H1 (cell line): ENCODE measurements around the gene PI4KA. TPM values are rescaled to one million over a fixed set of nuclear protein-coding genes. Genes with fewer than 3 reads are reported as not detected.

Source experiments
- CTCF ChIA-PET: fragments of 300-600 bp; sonication (Branson Sonifier 250); formaldehyde crosslinking; loops from one replicate; lab custom pipeline; 2021; ENCODE audit not compliant: partially characterized antibody; lab: Charles Lee
- POLR2A ChIA-PET: fragments of 300-600 bp; sonication (Branson Sonifier 250); formaldehyde crosslinking; loops from one replicate; lab custom pipeline; 2021; ENCODE audit warnings: inconsistent platforms; ENCODE audit not compliant: partially characterized antibody; lab: Charles Lee
- DNase-seq, 2 experiments: peaks; one replicate each; pipeline versions ENCODE4 v3.0.0 to v3.0.0-alpha.2; 2010 to 2022; ENCODE audit warnings: low spot score in 2 of 2, low read depth in 1 of 2, mixed read lengths in 1 of 2
- FAIRE-seq: peaks from 2 replicates; lab custom pipeline; 2011; peaks lifted over from hg19 to GRCh38; lab: Jason Lieb, UNC
- H2AFZ ChIP-seq: 2 replicates; pipeline ENCODE4 v1.8.1; 2012; ENCODE audit warnings: low read length, inconsistent platforms
- H2AK5ac ChIP-seq: 2 replicates; pipeline ENCODE4 v1.6.1; 2013; ENCODE audit warnings: low read depth, low read length
- H2BK120ac ChIP-seq: replicated peaks from 2 replicates; pipeline ENCODE3; 2013; ENCODE audit warnings: low read depth, low read length, inconsistent platforms
- H2BK12ac ChIP-seq: 2 replicates; pipeline ENCODE4 v1.6.1; 2013; ENCODE audit warnings: low read depth, low read length
- H2BK15ac ChIP-seq: 2 replicates; pipeline ENCODE4 v1.6.1; 2013; ENCODE audit warnings: low read length
- H2BK20ac ChIP-seq: 2 replicates; pipeline ENCODE4 v1.6.1; 2013; ENCODE audit warnings: low read length
- H2BK5ac ChIP-seq: 2 replicates; pipeline ENCODE4 v1.6.1; 2013; ENCODE audit warnings: low read depth, low read length
- H3K14ac ChIP-seq: 2 replicates; pipeline ENCODE4 v1.6.1; 2013; ENCODE audit warnings: inconsistent platforms; ENCODE audit not compliant: insufficient read length
- H3K18ac ChIP-seq: 2 replicates; pipeline ENCODE4 v1.6.1; 2013; ENCODE audit warnings: low read length; ENCODE audit errors: extremely low read depth
- H3K23ac ChIP-seq: 2 replicates; pipeline ENCODE4 v1.6.1; 2013; ENCODE audit warnings: inconsistent platforms; ENCODE audit not compliant: insufficient read length
- H3K23me2 ChIP-seq: 2 replicates; pipeline ENCODE4 v1.6.1; 2013; ENCODE audit warnings: low read depth, low read length
- H3K27ac ChIP-seq: 2 replicates; pipeline ENCODE4 v1.6.1; 2011; ENCODE audit warnings: low read depth, low read length, inconsistent platforms
- H3K27me3 ChIP-seq, 4 experiments: replicated peaks in 1 of 4; 1 replicate in 1 of 4; 2 replicates in 3 of 4; pipeline versions ENCODE4 v1.6.1 to v1.8.1; 2011 to 2013; ENCODE audit warnings: low read length in 3 of 4, mild to moderate bottlenecking in 3 of 4, inconsistent platforms in 2 of 4, mixed read lengths in 2 of 4, moderate library complexity in 1 of 4; ENCODE audit not compliant: control insufficient read depth in 3 of 4, insufficient read depth in 3 of 4; ENCODE audit errors: extremely low read depth in 1 of 4
- H3K36me3 ChIP-seq, 4 experiments: 2 replicates each; pipeline versions ENCODE4 v1.6.1 to v1.8.1; 2011 to 2013; ENCODE audit warnings: mild to moderate bottlenecking in 4 of 4, low read length in 3 of 4, moderate library complexity in 2 of 4, control low read depth in 1 of 4, inconsistent platforms in 1 of 4; ENCODE audit not compliant: insufficient read depth in 4 of 4, control insufficient read depth in 2 of 4
- H3K4ac ChIP-seq: replicated peaks from 2 replicates; pipeline ENCODE3; 2013; ENCODE audit warnings: low read length, low read depth, mixed read lengths, inconsistent platforms; ENCODE audit not compliant: insufficient read length
- H3K4me1 ChIP-seq, 4 experiments: replicated peaks in 1 of 4; 1 replicate in 1 of 4; 2 replicates in 3 of 4; pipeline versions ENCODE4 v1.6.1 to v1.8.1; 2011 to 2013; ENCODE audit warnings: low read length in 3 of 4, inconsistent platforms in 2 of 4, mixed read lengths in 1 of 4; ENCODE audit not compliant: insufficient read depth in 4 of 4, control insufficient read depth in 3 of 4
- H3K4me2 ChIP-seq, 2 experiments: 2 replicates each; pipeline versions ENCODE4 v1.6.1 to v1.8.1; 2011 to 2013; ENCODE audit warnings: low read depth in 2 of 2, low read length in 2 of 2, control low read depth in 1 of 2, inconsistent platforms in 1 of 2, mild to moderate bottlenecking in 1 of 2; ENCODE audit not compliant: insufficient read depth in 1 of 2
- H3K4me3 ChIP-seq, 4 experiments: fragments of 200-600, 300-600 bp in 1 of 4; sonication (generic), shearing (Covaris generic), sonication (Bioruptor Twin) in 1 of 4; 2 replicates each; pipeline versions ENCODE4 v1.5.1 to v1.8.1; 2011 to 2016; ENCODE audit warnings: low read length in 4 of 4, low read depth in 3 of 4, control low read depth in 2 of 4, inconsistent platforms in 2 of 4, mild to moderate bottlenecking in 2 of 4, mixed read lengths in 1 of 4, moderate library complexity in 1 of 4; ENCODE audit not compliant: insufficient read depth in 2 of 4; ENCODE audit errors: extremely low read depth in 1 of 4
- H3K56ac ChIP-seq: replicated peaks from 2 replicates; pipeline ENCODE3; 2013; ENCODE audit warnings: low read depth, mild to moderate bottlenecking, mixed read lengths, low read length, inconsistent platforms; ENCODE audit not compliant: insufficient read length
- H3K79me1 ChIP-seq: 2 replicates; pipeline ENCODE4 v1.6.1; 2013; ENCODE audit warnings: low read depth, low read length, control low read depth
- H3K79me2 ChIP-seq, 2 experiments: 2 replicates each; pipeline versions ENCODE4 v1.6.1 to v1.8.1; 2012 to 2013; ENCODE audit warnings: low read length in 2 of 2, mild to moderate bottlenecking in 2 of 2, inconsistent platforms in 1 of 2; ENCODE audit not compliant: insufficient read depth in 2 of 2, control insufficient read depth in 1 of 2
- H3K9ac ChIP-seq, 4 experiments: replicated peaks in 1 of 4; 1 replicate in 1 of 4; 2 replicates in 3 of 4; pipeline versions ENCODE4 v1.6.1 to v1.8.1; 2011 to 2013; ENCODE audit warnings: low read depth in 3 of 4, low read length in 3 of 4, control low read depth in 2 of 4, mild to moderate bottlenecking in 2 of 4, moderate library complexity in 2 of 4, inconsistent platforms in 1 of 4; ENCODE audit errors: extremely low read depth in 1 of 4
- H3K9me3 ChIP-seq, 2 experiments: 2 replicates each; pipeline versions ENCODE4 v1.6.1 to v1.8.1; 2012 to 2013; ENCODE audit warnings: mild to moderate bottlenecking in 2 of 2, moderate library complexity in 2 of 2, control low read depth in 1 of 2, inconsistent platforms in 1 of 2, low read depth in 1 of 2, low read length in 1 of 2, mixed read lengths in 1 of 2; ENCODE audit not compliant: insufficient read depth in 2 of 2
- H4K20me1 ChIP-seq, 2 experiments: replicated peaks in 1 of 2; 2 replicates each; pipeline versions ENCODE3 to v1.8.1; 2011 to 2013; ENCODE audit warnings: inconsistent platforms in 2 of 2, low read length in 2 of 2, mild to moderate bottlenecking in 1 of 2; ENCODE audit not compliant: insufficient read depth in 2 of 2, control insufficient read depth in 1 of 2
- H4K5ac ChIP-seq: 2 replicates; pipeline ENCODE4 v1.6.1; 2013; ENCODE audit warnings: low read length, low read depth, mixed read lengths, inconsistent platforms; ENCODE audit not compliant: insufficient read length
- H4K8ac ChIP-seq: 2 replicates; pipeline ENCODE4 v1.8.0; 2013; ENCODE audit warnings: mild to moderate bottlenecking, moderate library complexity, low read length, inconsistent platforms; ENCODE audit not compliant: insufficient read depth; ENCODE audit errors: extremely low read depth
- H4K91ac ChIP-seq: replicated peaks from 2 replicates; pipeline ENCODE3; 2013; ENCODE audit warnings: low read length, mixed read lengths, inconsistent platforms; ENCODE audit not compliant: insufficient read length
- EGR1 ChIP-seq: IDR thresholded peaks from 2 replicates; pipeline ENCODE4 v1.6.1; 2011; ENCODE audit warnings: low read depth, low read length, borderline replicate concordance
- EZH2 ChIP-seq: fragments of 200-600 bp; sonication (generic); IDR thresholded peaks from 2 replicates; pipeline ENCODE4 v1.7.1; 2012; ENCODE audit warnings: low read depth, mild to moderate bottlenecking, moderate library complexity, low read length, inconsistent platforms; ENCODE audit not compliant: severe bottlenecking
- HDAC6 ChIP-seq: IDR thresholded peaks from one replicate; pipeline ENCODE4 v1.7.1; 2012; ENCODE audit warnings: low read depth, mild to moderate bottlenecking, inconsistent platforms, low read length, moderate library complexity
- POLR2A ChIP-seq, 2 experiments: IDR thresholded peaks; 1 replicate in 1 of 2; 2 replicates in 1 of 2; pipeline ENCODE4 v1.6.1; 2011; ENCODE audit warnings: low read depth in 2 of 2, low read length in 2 of 2, mild to moderate bottlenecking in 2 of 2; ENCODE audit errors: control extremely low read depth in 1 of 2
- TBP ChIP-seq: IDR thresholded peaks from 2 replicates; pipeline ENCODE4 v1.6.1; 2011; ENCODE audit warnings: low read depth, low read length, improper control_type of control experiment
- YY1 ChIP-seq: IDR thresholded peaks from 2 replicates; pipeline ENCODE4 v1.6.1; 2011; ENCODE audit warnings: low read depth, mild to moderate bottlenecking, low read length
- WGBS, 2 experiments: shearing (Covaris generic) in 1 of 2; methylation state at CpG; one replicate each; pipeline versions ENCODE4 v1.1.6 to v1.1.7; 2013 to 2015; ENCODE audit warnings: low lambda C conversion rate in 2 of 2, mixed read lengths in 2 of 2, inconsistent platforms in 1 of 2, low coverage in 1 of 2, missing lambda C conversion rate in 1 of 2; ENCODE audit not compliant: insufficient replicate concordance in 2 of 2, insufficient coverage in 1 of 2, insufficient read length in 1 of 2; ENCODE audit errors: extremely low coverage in 1 of 2, missing lambda C conversion rate in 1 of 2; 5-methylcytosine and 5-hydroxymethylcytosine counted together
- polyA plus RNA-seq, 7 experiments: library from polyadenylated mRNA; depleted of rRNA in 3 of 7; stranded (reverse) in 5 of 7; unstranded in 2 of 7; fragments of >200 nt in 5 of 7; fragments of 200-250 nt in 2 of 7; gene quantifications; 1 replicate in 5 of 7; 2 replicates in 1 of 7; 4 replicates in 1 of 7; pipeline versions ENCODE4 v1.2.1 to v1.2.3, GENCODE V29; 2011 to 2013; ENCODE audit warnings: missing spikeins in 2 of 7, mixed read lengths in 2 of 7
- total RNA-seq: library from RNA; stranded (reverse); fragmentation: NEBNext Ultra II Directional; extraction: Animal tissue kit (Norgen Biotek cat#: 25700); gene quantifications from 2 replicates; pipeline ENCODE4 v1.2.1, GENCODE V29; 2021

Gene PI4KA
- total and polyA plus RNA-seq, 2 of the 8 experiments (the other 6 are each of a cell fraction or from before 2014, with no cell fraction given), result 22.5 to 37.7 TPM

GRCh38 chr22:20814221-20814808 lies 44.3 kb downstream of the PI4KA start:
- Histone ChIP-seq H3K4me3 (no peak overlapping the region), H3K79me1 (no peaks in the 10 kb centered on the region), H3K23ac (no peak overlapping the region), H3K23me2 (no peaks in the 10 kb centered on the region), H2AK5ac (no peak overlapping the region), H4K5ac (no peak overlapping the region), H2BK12ac (no peak overlapping the region), H4K8ac (no peak overlapping the region), H3K56ac (no peak overlapping the region), H3K18ac (no peak overlapping the region), H2BK15ac (no peak overlapping the region), H3K4me1 (no peaks in the 10 kb centered on the region), H2AFZ (no peak overlapping the region), H3K36me3 (peaks cover 0 to 5% (median 1%) of the 10 kb centered on the region in 4 experiments; a peak in 4 of 8 replicates), H3K14ac (no peak overlapping the region), H3K27me3 (no peaks in the 10 kb centered on the region), H3K9ac (no peak overlapping the region), H3K27ac (no peak overlapping the region), H3K4ac (no peak overlapping the region), H2BK5ac (no peak overlapping the region), H4K20me1 (no peaks in the 10 kb centered on the region)
- ChIA-PET CTCF (interaction anchor here (1.1 to 4.3 kb wide), 3 partner anchors 8 to 33 kb away, joined by 3 to 17 read pairs (median 4); no protein-coding TSS in a partner anchor), POLR2A (interaction anchor here (1.0 kb wide), 1 partner anchor 31 kb away, joined by 3 read pairs; no protein-coding TSS in a partner anchor)
- no peak for FAIRE-seq
- TF ChIP-seq EZH2 (no peak), YY1 (no peak), EGR1 (no peak), HDAC6 (no peak), POLR2A (IDR thresholded peaks at IDR 0.05; ENCODE audit: control extremely low read depth in 1 of 2, low read depth in 2 of 2, low read length in 2 of 2) (no peak), TBP (no peak)
- TF ChIP-seq, all 59 proteins: peak for 0
- H2BK20ac ChIP-seq, result no peak overlapping the region
- H3K9me3 ChIP-seq, result no peaks in the 10 kb centered on the region
- 89 to 100% methylated on average over 1 to 5 of the region's 5 CpGs for WGBS, 2 experiments
- H2BK120ac ChIP-seq, result no peak overlapping the region
- no peak for DNase-seq
- H3K79me2 ChIP-seq, result no peaks in the 10 kb centered on the region
- H3K4me2 ChIP-seq, result no peak overlapping the region
- H4K91ac ChIP-seq, result no peak overlapping the region
